ENCODE data around the gene STRBP.

DNA sequence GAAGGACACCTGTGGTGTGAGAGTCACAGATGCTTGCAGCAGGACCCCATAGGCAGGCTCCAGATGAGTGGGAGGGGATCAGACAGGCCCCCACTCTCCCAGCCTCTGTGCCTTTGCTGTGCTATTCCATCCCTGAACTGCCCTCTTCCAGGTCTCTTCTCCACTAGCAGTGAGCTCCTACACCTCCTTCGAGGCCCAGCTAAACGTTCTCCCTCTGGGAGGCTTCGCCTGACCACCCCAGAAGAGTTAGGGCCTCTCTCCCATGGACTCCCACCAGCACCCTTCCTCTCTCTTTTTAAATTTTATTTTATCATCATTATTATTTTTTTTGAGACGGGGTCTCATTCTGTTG lies 35.9 kb upstream of the STRBP start:
- TF ChIP-seq CTCF (conservative IDR thresholded peaks at IDR 0.05; ENCODE audit: low read depth, low read length) (no peak), FOS (IDR thresholded peaks at IDR 0.05; ENCODE audit: low read depth, low read length) (no peak), RAD21 (IDR thresholded peaks at IDR 0.05; ENCODE audit: low read length) (no peak), SMC3 (IDR thresholded peaks at IDR 0.05; ENCODE audit: low read depth, low read length) (no peak), POLR2A (IDR thresholded peaks at IDR 0.05; ENCODE audit: low read depth, low read length) (no peak), NFE2L2 (IDR thresholded peaks at IDR 0.05; ENCODE audit: low read depth, low read length) (no peak)
- TF ChIP-seq, protein P1, sequence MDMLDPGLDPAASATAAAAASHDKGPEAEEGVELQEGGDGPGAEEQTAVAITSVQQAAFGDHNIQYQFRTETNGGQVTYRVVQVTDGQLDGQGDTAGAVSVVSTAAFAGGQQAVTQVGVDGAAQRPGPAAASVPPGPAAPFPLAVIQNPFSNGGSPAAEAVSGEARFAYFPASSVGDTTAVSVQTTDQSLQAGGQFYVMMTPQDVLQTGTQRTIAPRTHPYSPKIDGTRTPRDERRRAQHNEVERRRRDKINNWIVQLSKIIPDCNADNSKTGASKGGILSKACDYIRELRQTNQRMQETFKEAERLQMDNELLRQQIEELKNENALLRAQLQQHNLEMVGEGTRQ (IDR thresholded peaks at IDR 0.05; ENCODE audit: low read depth, low read length) = no peak

All from IMR-90 (cell line).